Measurements from ENCODE around the gene TRAPPC12.

GRCh38 chr2:3349211-3349693 lies 30.2 kb upstream of the TRAPPC12 start:
- TF ChIP-seq, protein P1, sequence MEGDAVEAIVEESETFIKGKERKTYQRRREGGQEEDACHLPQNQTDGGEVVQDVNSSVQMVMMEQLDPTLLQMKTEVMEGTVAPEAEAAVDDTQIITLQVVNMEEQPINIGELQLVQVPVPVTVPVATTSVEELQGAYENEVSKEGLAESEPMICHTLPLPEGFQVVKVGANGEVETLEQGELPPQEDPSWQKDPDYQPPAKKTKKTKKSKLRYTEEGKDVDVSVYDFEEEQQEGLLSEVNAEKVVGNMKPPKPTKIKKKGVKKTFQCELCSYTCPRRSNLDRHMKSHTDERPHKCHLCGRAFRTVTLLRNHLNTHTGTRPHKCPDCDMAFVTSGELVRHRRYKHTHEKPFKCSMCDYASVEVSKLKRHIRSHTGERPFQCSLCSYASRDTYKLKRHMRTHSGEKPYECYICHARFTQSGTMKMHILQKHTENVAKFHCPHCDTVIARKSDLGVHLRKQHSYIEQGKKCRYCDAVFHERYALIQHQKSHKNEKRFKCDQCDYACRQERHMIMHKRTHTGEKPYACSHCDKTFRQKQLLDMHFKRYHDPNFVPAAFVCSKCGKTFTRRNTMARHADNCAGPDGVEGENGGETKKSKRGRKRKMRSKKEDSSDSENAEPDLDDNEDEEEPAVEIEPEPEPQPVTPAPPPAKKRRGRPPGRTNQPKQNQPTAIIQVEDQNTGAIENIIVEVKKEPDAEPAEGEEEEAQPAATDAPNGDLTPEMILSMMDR (conservative IDR thresholded peaks at IDR 0.05 in 1 of 2, IDR thresholded peaks at IDR 0.05 in 1 of 2; ENCODE audit: extremely low read depth in 1 of 2, insufficient read depth in 1 of 2, low read depth in 1 of 2, low read length in 2 of 2): no peak
- no peak for TF ChIP-seq EZH2 (IDR thresholded peaks at IDR 0.05; ENCODE audit: borderline replicate concordance, low read length)
